Breast epithelium (tissue), 4 donors: ENCODE results near the gene HOXB2. TPM values are rescaled to one million over a fixed set of nuclear protein-coding genes. Genes with fewer than 3 reads are reported as not detected.

Experiments used
- DNase-seq, 2 donors: peaks; one replicate each; pipeline ENCODE4 v3.0.0-alpha.2; 2019; ENCODE audit warnings: low spot score in 2 of 2
- H3K27ac ChIP-seq, 2 donors: fragments of 200-600 bp; sonication (generic) in 1 of 2; one replicate each; pipeline ENCODE4 v1.5.1; 2016 to 2019; ENCODE audit warnings: mild to moderate bottlenecking in 1 of 2
- H3K27me3 ChIP-seq, 2 donors: fragments of 200-600 bp; sonication (generic) in 1 of 2; one replicate each; pipeline versions ENCODE4 v1.5.1 to v1.6.0; 2017 to 2019; ENCODE audit warnings: control low read depth in 1 of 2, mild to moderate bottlenecking in 1 of 2
- H3K36me3 ChIP-seq: fragments of 200-600 bp; one replicate; pipeline ENCODE4 v1.5.1; 2019
- H3K4me1 ChIP-seq, 2 donors: fragments of 200-600 bp; sonication (generic); one replicate each; pipeline ENCODE4 v1.5.1; 2016 to 2019; ENCODE audit warnings: control low read depth in 1 of 2
- H3K4me3 ChIP-seq, 3 donors: fragments of 200-600 bp; sonication (generic); 1 replicate in 2 of 3; 2 replicates in 1 of 3; pipeline ENCODE4 v1.5.1; 2016 to 2019; ENCODE audit warnings: mild to moderate bottlenecking in 3 of 3, moderate library complexity in 2 of 3
- H3K9me3 ChIP-seq, 2 donors: fragments of 200-600 bp; sonication (generic) in 1 of 2; one replicate each; pipeline ENCODE4 v1.5.1; 2016 to 2019; ENCODE audit warnings: control low read depth in 1 of 2
- CTCF ChIP-seq, 3 donors: fragments of 450-650 bp; IDR thresholded peaks; one replicate each; pipeline ENCODE4 v1.5.1; 2016 to 2017; ENCODE audit warnings: antibody characterized with exemption in 3 of 3, mild to moderate bottlenecking in 3 of 3, moderate library complexity in 3 of 3
- POLR2A ChIP-seq: fragments of 450-650 bp; IDR thresholded peaks from one replicate; pipeline ENCODE4 v1.6.1; 2016; ENCODE audit warnings: antibody characterized with exemption, mild to moderate bottlenecking, moderate library complexity
- POLR2AphosphoS5 ChIP-seq, 3 donors: sonication (generic); formaldehyde crosslinking; IDR thresholded peaks; one replicate each; pipeline ENCODE4 v1.6.1; 2017; ENCODE audit warnings: antibody characterized with exemption in 3 of 3
- intact Hi-C: fragments of 100-400 bp; cut with DNase I; formaldehyde crosslinking; loops from one replicate; pipeline ENCODE4 v1.15.1; 2023; ENCODE audit warnings: low total_unique reads
- total RNA-seq, 3 donors: library from RNA; depleted of rRNA; stranded (reverse); fragments of >200 nt; gene quantifications; one replicate each; pipeline ENCODE4 v1.1.0, GENCODE V29; 2016

The HOXB2 gene
- total RNA-seq, 3 donors from 2014 or later: 13.6 to 36.4 (median 19.6) TPM

DNA sequence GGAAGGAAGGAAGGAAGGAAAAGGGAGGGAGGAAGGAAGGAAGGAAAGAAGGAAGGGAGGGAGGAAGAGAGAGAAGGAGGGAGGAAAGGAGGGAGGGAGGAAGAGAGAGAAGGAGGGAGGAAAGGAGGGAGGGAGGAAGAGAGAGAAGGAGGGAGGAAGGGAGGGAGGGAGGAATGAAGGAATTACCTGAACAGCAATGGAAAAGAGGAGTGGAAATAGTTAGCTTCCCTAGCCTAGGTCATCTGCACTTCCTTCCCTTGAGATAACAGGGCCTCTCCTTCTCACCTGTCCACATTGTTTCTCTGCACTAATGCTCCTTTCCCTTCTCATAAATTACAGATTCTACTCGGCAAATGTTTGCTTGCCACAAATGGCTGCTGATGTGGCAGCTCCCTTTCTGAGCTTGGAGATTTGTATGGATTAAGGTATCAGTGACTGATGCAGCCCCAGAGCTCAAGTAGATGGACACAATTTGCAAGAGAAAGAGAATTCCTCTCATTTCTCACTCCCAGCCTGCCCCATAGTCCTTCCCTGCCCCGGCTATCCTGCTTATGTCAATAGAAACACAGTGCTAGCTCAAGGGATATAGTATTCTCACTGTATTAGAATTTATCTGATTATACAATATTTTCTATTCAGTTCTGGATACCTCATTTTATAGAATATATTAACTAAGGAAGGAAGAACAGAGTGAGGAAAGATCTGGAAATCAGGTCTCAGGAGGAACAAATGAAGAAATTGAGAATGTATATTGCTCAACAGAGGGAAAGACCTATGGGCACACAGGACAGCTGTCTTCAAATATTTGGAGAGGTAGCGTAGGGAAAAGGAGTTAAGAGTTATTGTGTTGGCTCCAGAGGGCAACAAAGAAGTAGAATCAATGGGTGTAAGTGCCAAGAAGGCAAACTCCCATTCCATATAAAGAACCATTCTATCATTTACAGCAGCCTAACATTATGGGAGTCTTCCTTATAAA is 28.7 kb downstream of the HOXB2 start:
- peak overlapping the region in 1 of 2 donors; percentile 32 for H3K27ac ChIP-seq
- no peaks in the 10 kb centered on the region for H3K4me1 ChIP-seq
- intact Hi-C loops: no loop called here
- no peak for DNase-seq
- H3K9me3 ChIP-seq: no peaks in the 10 kb centered on the region
- no peaks in the 10 kb centered on the region for H3K27me3 ChIP-seq
- no peak overlapping the region for H3K4me3 ChIP-seq
- TF ChIP-seq CTCF (IDR thresholded peaks at IDR 0.05) (no peak), POLR2AphosphoS5 (IDR thresholded peaks at IDR 0.05) (no peak), POLR2A (no peak)
- H3K36me3 ChIP-seq: no peaks in the 10 kb centered on the region

DNA sequence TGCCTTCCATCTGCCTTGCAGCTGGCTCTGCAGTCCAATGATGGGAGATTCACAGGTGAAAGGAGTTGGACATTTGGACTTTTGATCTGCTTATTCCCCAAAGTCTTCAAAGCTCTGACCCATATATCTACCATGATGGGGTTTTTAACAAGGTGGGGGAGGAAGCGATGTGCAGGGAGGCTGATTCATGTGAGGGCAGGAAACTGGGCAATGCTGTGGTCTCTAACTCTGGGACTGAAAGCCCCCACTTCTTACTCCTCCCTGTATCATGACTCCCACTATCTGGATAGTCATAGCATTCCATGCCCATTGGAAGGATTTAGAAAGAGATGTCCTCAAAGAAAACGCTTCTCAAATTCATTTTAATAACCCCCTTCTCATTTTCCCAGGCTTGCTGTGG is 30.4 kb downstream of the HOXB2 start:
- H3K4me3 ChIP-seq: no peak overlapping the region
- intact Hi-C loops: no loop called here
- DNase-seq: no peak
- H3K36me3 ChIP-seq: no peaks in the 10 kb centered on the region
- H3K4me1 ChIP-seq: no peaks in the 10 kb centered on the region
- H3K27me3 ChIP-seq: no peaks in the 10 kb centered on the region
- no peaks in the 10 kb centered on the region for H3K9me3 ChIP-seq
- TF ChIP-seq CTCF (IDR thresholded peaks at IDR 0.05) (no peak), POLR2AphosphoS5 (IDR thresholded peaks at IDR 0.05) (no peak), POLR2A (no peak)
- H3K27ac ChIP-seq: no peak overlapping the region

- Histone ChIP-seq H3K36me3 (no peaks in the 10 kb centered on the region), H3K9me3 (no peaks in the 10 kb centered on the region), H3K4me3 (no peak overlapping the region), H3K27me3 (no peaks in the 10 kb centered on the region), H3K4me1 (no peaks in the 10 kb centered on the region), H3K27ac (no peak overlapping the region)
- TF ChIP-seq POLR2AphosphoS5 (IDR thresholded peaks at IDR 0.05) (no peak), POLR2A (no peak), CTCF (IDR thresholded peaks at IDR 0.05) (no peak)
- no peak for DNase-seq
- intact Hi-C loops: no loop called here
Observed at GRCh38 chr17:48513666-48514455, 31.0 kb downstream of the HOXB2 start.

GRCh38 chr17:48513097-48513496 is 31.8 kb downstream of the HOXB2 start:
- Histone ChIP-seq H3K4me3 (peak overlapping the region in 2 of 3 donors; percentile 9 to 15), H3K27me3 (no peaks in the 10 kb centered on the region), H3K27ac (no peak overlapping the region), H3K36me3 (no peaks in the 10 kb centered on the region), H3K4me1 (no peaks in the 10 kb centered on the region), H3K9me3 (no peaks in the 10 kb centered on the region)
- intact Hi-C loops: no loop called here
- no peak for DNase-seq
- TF ChIP-seq CTCF (IDR thresholded peaks at IDR 0.05): no peak
- TF ChIP-seq POLR2AphosphoS5 (IDR thresholded peaks at IDR 0.05): no peak
- TF ChIP-seq POLR2A: no peak
